K562 (cell line): ENCODE measurements around the gene SERPIND1.

Experiments
- CBX3 ChIP-seq, 2 experiments: IDR thresholded peaks; 1 replicate in 1 of 2; 2 replicates in 1 of 2; pipeline ENCODE4 v1.6.1; 2012; ENCODE audit warnings: inconsistent platforms in 2 of 2, low read length in 2 of 2, borderline replicate concordance in 1 of 2, control low read depth in 1 of 2
- MAFK ChIP-seq: IDR thresholded peaks from 2 replicates; pipeline ENCODE4 v1.6.1; 2011; ENCODE audit warnings: low read length, improper control_type of control experiment
- NCOA4 ChIP-seq: fragments of 450-650 bp; IDR thresholded peaks from 2 replicates; pipeline ENCODE4 v1.6.1; 2018; ENCODE audit warnings: mild to moderate bottlenecking; ENCODE audit not compliant: partially characterized antibody
- POLR2A ChIP-seq: fragments of 450-650 bp; conservative IDR thresholded peaks from 2 replicates; pipeline ENCODE4 v1.6.1; 2016
- SNAPC5 ChIP-seq: fragments of 250-450 bp; sonication (Bioruptor Pico); IDR thresholded peaks from 2 replicates; pipeline ENCODE4 v1.8.0; 2021; ENCODE audit warnings: moderate library complexity, mild to moderate bottlenecking, inconsistent platforms
- ZNF282 ChIP-seq: sonication (generic); formaldehyde crosslinking; IDR thresholded peaks from 2 replicates; pipeline ENCODE4 v1.8.1; 2023; ENCODE audit warnings: missing genetic modification reagents
- ZNF589 ChIP-seq: fragments of 200-800 bp; sonication (Bioruptor generic); IDR thresholded peaks from 2 replicates; pipeline ENCODE4 v1.6.1; 2016; ENCODE audit warnings: low read depth, missing genetic modification characterization, missing compliant biosample characterization
- ZSCAN29 ChIP-seq: fragments of 450-650 bp; IDR thresholded peaks from 2 replicates; pipeline ENCODE4 v1.6.1; 2017
- TF ChIP-seq, protein P1 (sequence below): fragments of 250-450 bp; sonication (Bioruptor Pico); IDR thresholded peaks from 2 replicates; pipeline ENCODE4 v1.5.0; 2022; ENCODE audit warnings: mild to moderate bottlenecking
- TF ChIP-seq, protein P2 (sequence below), 3 experiments: IDR thresholded peaks in 2 of 3; conservative IDR thresholded peaks in 1 of 3; 2 replicates each; pipeline ENCODE4 v1.5.1; 2011 to 2012; ENCODE audit warnings: low read length in 3 of 3, mild to moderate bottlenecking in 3 of 3, control low read depth in 2 of 3, improper control_type of control experiment in 1 of 3, inconsistent platforms in 1 of 3, low read depth in 1 of 3, mixed read lengths in 1 of 3, moderate library complexity in 1 of 3; ENCODE audit not compliant: insufficient read depth in 2 of 3

GRCh38 chr22:20810645-20811044 is 36.7 kb downstream of the SERPIND1 start:
- TF ChIP-seq ZNF282 (no peak), NCOA4 (no peak), ZSCAN29 (no peak), CBX3 (IDR thresholded peaks at IDR 0.05; ENCODE audit: borderline replicate concordance in 1 of 2, low read length in 2 of 2) (no peak), SNAPC5 (no peak), POLR2A (no peak), ZNF589 (no peak), MAFK (no peak)
- TF ChIP-seq, protein P1, sequence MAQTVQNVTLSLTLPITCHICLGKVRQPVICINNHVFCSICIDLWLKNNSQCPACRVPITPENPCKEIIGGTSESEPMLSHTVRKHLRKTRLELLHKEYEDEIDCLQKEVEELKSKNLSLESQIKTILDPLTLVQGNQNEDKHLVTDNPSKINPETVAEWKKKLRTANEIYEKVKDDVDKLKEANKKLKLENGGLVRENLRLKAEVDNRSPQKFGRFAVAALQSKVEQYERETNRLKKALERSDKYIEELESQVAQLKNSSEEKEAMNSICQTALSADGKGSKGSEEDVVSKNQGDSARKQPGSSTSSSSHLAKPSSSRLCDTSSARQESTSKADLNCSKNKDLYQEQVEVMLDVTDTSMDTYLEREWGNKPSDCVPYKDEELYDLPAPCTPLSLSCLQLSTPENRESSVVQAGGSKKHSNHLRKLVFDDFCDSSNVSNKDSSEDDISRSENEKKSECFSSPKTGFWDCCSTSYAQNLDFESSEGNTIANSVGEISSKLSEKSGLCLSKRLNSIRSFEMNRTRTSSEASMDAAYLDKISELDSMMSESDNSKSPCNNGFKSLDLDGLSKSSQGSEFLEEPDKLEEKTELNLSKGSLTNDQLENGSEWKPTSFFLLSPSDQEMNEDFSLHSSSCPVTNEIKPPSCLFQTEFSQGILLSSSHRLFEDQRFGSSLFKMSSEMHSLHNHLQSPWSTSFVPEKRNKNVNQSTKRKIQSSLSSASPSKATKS (CRISPR knock-in tag): no peak
- TF ChIP-seq, protein P2, sequence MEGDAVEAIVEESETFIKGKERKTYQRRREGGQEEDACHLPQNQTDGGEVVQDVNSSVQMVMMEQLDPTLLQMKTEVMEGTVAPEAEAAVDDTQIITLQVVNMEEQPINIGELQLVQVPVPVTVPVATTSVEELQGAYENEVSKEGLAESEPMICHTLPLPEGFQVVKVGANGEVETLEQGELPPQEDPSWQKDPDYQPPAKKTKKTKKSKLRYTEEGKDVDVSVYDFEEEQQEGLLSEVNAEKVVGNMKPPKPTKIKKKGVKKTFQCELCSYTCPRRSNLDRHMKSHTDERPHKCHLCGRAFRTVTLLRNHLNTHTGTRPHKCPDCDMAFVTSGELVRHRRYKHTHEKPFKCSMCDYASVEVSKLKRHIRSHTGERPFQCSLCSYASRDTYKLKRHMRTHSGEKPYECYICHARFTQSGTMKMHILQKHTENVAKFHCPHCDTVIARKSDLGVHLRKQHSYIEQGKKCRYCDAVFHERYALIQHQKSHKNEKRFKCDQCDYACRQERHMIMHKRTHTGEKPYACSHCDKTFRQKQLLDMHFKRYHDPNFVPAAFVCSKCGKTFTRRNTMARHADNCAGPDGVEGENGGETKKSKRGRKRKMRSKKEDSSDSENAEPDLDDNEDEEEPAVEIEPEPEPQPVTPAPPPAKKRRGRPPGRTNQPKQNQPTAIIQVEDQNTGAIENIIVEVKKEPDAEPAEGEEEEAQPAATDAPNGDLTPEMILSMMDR (IDR thresholded peaks at IDR 0.05 in 2 of 3, conservative IDR thresholded peaks at IDR 0.05 in 1 of 3; ENCODE audit: insufficient read depth in 2 of 3, low read depth in 1 of 3, low read length in 3 of 3): no peak
